D721Med (cell line): ENCODE data around the gene ANKRD23.

Experiments used
- DNase-seq: peaks from one replicate; pipeline ENCODE4 v3.0.0; 2011; ENCODE audit warnings: low spot score; ENCODE audit not compliant: insufficient read length
- FAIRE-seq: peaks from 2 replicates; lab custom pipeline; 2011; peaks lifted over from hg19 to GRCh38; lab: Jason Lieb, UNC
- CTCF ChIP-seq: IDR thresholded peaks from 2 replicates; pipeline ENCODE4 v1.5.1; 2012; ENCODE audit warnings: mild to moderate bottlenecking, control low read depth; ENCODE audit not compliant: insufficient read depth; ENCODE audit errors: missing control alignments

ANKRD23 gene

GRCh38 chr2:96848264-96848663 is 4.4 kb upstream of the ANKRD23 start:
- DNase-seq (no peak), FAIRE-seq (no peak)

GRCh38 chr2:96847586-96847985 is 3.8 kb upstream of the ANKRD23 start:
- TF ChIP-seq CTCF = no peak
- FAIRE-seq (no peak), DNase-seq (no peak)

More at GRCh38 chr2:96848264-96848663, 4.4 kb upstream of the ANKRD23 start:
- no peak for TF ChIP-seq CTCF

GRCh38 chr2:96846825-96847224 is 3.0 kb upstream of the ANKRD23 start:
- no peak for DNase-seq
- FAIRE-seq = no peak
- no peak for TF ChIP-seq CTCF

- TF ChIP-seq CTCF = no peak
- FAIRE-seq (no peak), DNase-seq (no peak)
These were observed 586 bp upstream of the ANKRD23 start for GRCh38 chr2:96844405-96844808.

- no peak for TF ChIP-seq CTCF
- no peak for FAIRE-seq
- no peak for DNase-seq
These were observed 1.2 kb downstream of the ANKRD23 start for GRCh38 chr2:96842600-96842999.

- DNase-seq = no peak
- no peak for FAIRE-seq
These were observed 1.9 kb downstream of the ANKRD23 start for GRCh38 chr2:96841701-96842495.

More at GRCh38 chr2:96841701-96842495, 1.9 kb downstream of the ANKRD23 start:
- TF ChIP-seq CTCF = no peak
